GM19372 (cell line): Measurements from ENCODE around the gene DPPA5.
A peak's percentile ranks its signal among the peaks of the same experiment; 100 is the strongest.
"Not testable (repeated sequence)": the region's sequence is repeated elsewhere in the genome, so short reads cannot be mapped to it uniquely, and the experiment has no call there.

Experiments
- ATAC-seq: cut with Tn5 transposase; IDR thresholded peaks from one replicate; pipeline ENCODE4 v1.9.1; 2021; ENCODE audit warnings: mild to moderate bottlenecking, low read depth, moderate library complexity; ENCODE audit not compliant: unreplicated experiment

Gene DPPA5, protein sequence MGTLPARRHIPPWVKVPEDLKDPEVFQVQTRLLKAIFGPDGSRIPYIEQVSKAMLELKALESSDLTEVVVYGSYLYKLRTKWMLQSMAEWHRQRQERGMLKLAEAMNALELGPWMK

GRCh38 chr6:73353636-73354593 is at the start of gene DPPA5:
Gene DPPA5 (minus strand): TSS chr6:73354276. CDS start chr6:73354225, 51 bp downstream.
- ATAC-seq = no peak

DNA sequence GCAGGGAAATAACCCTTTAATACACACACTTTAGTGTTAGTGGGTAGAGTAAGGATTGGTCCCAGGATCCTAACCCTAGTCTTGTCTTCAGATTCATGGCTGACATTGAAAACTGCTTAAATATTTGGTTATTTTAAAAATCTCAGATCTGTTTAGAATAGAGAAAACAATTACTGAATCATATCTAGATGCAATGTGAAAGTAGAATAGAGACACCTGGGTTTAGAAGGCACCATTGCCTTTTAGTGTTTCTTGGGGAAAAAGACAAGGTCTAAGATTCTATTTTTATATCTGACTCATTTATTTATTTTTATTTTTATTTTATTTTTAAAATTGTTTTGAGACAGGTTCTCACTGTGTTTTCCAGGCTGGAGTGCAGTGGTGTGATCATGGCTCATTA is 46.6 kb upstream of the DPPA5 start:
- ATAC-seq = no peak

DNA sequence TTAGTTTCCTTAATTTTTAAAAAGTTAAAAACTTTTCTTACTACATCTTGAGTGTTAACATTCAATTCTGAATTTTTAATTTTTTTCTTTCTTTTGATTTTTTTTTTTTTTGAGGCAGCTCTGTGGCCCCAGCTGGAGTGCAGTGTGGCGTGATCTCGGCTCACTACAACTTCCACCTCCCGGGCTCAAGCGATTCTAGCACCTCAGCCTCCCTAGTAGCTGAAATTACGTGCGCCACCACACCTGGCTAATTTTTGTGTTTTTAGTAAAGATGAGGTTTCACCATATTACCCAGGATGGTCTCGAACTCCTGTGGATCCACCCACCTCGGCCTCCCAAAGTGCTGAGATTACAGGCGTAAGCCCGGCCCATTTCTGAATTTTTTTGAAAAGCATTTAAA is 41.8 kb upstream of the DPPA5 start:
- no peak for ATAC-seq

DNA sequence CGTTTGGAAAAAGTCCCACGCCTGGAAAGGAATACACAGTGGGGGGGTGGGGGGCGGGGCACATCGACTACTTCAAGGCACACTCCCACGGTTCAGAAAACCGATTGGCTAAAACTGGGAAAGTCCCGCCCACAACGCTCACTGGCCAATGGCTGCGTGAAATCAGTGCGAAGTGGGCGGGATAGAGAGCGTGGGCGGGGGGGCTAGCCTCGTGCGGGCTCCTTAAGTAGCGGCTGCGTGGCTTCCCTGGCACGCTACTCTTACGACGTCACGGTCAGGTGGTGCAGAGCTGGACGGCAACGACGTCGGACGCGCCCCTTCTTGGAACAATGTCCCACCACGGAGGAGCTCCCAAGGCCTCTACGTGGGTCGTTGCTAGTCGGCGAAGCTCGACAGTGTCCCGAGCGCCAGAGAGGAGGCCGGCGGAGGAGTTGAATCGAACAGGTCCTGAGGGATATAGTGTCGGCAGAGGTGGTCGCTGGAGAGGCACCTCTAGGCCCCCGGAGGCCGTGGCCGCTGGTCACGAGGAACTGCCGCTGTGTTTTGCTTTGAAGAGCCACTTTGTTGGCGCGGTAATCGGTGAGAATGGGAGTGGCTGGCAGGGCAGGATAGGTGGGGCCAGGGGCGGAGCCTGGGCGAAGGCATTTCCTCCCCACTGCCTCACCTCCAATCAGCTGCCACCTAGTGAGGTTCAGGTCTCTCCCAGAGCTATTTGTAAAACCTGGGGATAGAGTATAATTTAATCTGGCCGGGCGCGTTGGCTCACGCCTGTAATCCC is 40.7 kb upstream of the DPPA5 start, which contains the start of gene DDX43:
Gene DDX43, plus strand, starts transcription at position 252 of the 778 bp plus-strand sequence. Its CDS starts 78 bp downstream, at position 330.
- no peak for ATAC-seq

- ATAC-seq = no peak
These were observed 39.2 kb upstream of the DPPA5 start for GRCh38 chr6:73393278-73393677.

- ATAC-seq = not testable (repeated sequence)
These were observed 38.1 kb upstream of the DPPA5 start for GRCh38 chr6:73392188-73392587.

DNA sequence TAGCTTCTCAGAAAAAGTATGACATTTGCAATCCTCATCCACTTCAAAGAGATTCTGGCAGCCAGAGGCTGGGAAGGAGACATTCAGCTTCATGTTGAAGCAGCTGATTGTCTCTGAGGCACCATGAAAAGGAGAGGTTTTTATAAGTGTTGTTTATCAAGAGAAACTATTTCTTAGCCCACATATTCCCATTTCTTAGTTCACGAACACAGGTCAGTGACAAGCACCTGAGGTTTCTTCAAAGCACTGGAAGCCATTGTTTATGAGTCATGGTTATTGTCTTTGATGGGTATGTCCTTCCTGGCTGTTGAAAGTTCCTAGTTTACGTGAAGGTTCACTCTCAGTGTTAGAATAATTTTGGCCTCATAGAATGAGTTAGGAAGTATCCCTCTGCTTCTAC is 37.6 kb upstream of the DPPA5 start:
- ATAC-seq = no peak

DNA sequence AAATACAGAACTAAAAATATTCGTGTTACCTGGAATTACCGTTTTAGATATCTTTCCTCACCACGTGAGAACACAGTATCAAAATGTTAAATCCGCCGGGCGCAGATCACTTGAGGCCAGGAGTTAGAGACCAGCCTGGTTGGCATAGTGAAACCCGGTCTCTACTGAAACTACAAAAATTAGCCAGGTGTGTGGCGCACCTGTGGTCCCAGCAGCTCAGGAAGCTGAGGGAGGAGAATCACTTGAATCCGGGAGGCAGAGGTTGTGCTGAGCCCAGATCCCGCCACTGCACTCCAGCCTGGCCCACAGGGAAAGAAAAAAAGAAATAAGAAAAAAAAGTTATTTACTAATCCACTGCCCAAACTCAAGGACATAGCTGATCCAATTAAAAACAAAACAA is 35.8 kb upstream of the DPPA5 start:
- ATAC-seq = no peak

DNA sequence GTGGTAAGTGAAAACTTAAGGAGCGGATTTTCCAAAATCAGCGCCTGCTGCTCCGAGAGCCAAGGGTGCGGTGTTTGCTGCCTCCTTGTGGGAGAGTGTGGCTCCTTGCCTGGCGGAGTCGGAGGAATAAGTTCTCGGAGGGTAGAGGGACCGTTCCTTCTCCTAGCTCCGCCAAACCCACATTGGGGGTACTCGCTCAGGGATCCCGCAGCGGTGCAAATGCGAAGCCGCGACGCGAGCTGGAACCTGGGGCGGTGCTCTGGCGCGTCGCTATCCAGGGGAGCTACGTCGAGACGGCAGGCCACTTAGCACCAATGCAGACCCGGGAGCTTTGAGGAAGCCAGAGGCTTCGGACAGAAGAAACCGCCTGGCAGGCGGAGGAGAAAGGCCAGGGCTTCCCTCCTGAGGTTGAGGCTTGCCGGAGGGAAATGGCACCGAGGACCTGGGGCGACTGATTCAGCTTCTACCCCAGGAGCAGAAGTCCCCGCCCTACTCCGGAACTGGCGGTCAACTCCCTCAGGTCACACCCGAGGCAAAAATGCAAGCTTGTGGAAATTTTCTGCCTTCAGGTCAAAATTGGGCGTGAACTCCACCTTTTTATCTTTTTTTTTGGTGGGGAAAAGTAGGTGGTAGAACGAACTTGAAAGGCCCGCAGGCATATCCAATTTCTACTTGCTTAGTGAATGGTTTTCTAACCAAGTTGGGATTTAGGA is 34.9 kb upstream of the DPPA5 start:
- peak; percentile 70 for ATAC-seq

DNA sequence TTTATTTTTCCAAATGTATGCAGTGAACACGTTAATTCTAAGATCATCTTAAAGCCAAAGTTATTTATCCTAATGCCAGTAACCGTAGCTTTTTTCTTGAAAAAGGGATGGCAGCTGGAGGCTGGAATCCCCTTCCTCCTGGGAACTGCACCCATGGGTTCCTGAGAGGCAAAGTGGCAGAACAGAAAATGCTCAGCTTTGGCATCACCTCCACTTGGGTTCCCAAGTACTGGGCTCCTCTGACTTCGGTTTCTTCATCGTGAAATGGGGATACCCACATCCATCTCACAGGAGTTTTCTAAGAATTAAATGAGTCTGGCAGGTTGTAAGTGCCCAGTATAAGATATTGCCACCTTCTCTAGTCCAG is 34.3 kb upstream of the DPPA5 start:
- peak; percentile 15 for ATAC-seq

DNA sequence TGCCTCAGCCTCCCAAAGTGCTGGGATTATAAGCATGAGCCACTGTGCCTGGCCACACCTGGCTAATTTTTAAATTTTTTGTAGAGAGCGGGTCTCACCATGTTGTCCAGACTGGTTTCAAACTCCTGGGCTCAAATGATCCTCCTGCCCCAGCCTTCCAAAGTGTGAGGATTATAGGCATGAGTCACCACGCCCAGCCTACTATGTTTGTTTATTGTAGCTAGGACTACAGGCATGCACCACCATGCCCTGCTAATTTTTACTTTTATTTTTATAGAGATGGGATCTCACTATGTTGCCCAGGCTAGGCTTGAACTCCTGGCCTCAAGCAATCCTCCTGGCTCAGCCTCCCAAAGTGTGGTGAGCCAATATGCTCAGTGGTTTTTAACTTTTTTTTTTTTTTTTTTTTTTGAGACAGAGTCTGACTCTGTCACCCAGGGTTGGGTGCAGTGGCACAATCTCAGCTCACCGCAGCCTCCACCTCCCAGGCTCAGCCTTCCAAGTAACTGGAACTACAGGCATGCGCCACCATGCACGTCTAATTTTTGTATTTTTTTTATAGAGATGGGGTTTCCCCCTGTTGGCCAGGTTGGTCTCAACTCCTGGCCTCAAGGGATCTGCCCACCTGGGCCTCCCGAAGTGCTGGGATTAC is 28.5 kb upstream of the DPPA5 start:
- no peak for ATAC-seq

- not testable (repeated sequence) for ATAC-seq
These were observed 27.5 kb upstream of the DPPA5 start for GRCh38 chr6:73381531-73381930.

- no peak for ATAC-seq
These were observed 23.1 kb upstream of the DPPA5 start for GRCh38 chr6:73377225-73377624.

DNA sequence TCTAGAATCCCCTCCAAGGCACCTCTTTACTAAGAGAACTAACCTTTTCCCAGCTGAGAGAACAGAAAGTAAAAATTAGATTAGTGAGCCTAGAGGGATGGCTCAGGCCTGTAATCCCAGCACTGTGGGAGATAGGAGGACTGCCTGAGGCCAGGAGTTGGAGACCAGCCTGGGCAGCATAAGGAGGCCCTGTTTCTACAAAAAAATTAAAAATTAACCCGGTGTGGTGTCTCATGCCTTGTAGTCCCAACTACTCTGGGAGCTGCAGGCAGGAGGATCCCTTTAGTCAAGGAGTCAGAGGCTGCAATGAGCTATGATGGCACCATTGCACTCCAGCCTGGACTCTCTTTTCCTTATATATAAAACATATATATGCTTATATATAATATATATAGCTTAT is 21.1 kb upstream of the DPPA5 start:
- ATAC-seq = no peak

DNA sequence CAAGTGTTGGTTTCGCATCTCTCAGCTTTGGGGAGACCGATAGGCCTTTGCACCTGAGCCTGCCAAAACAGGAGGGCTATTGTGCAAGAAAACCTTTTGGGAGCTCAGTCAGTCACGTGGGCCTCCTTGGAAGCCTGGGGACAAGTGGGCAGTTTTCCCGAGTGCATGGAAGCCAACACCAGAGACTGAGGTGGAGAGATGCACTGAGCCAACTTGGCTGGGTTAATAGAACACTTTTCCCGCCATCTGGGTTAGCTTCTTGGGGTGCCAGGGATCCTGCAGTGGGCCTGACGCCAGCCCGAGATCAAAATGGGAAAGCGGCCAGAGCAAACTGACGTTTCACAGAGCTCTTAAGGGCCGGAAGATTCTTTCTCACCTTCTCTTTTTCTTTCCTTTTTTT is 18.4 kb upstream of the DPPA5 start:
- no peak for ATAC-seq

DNA sequence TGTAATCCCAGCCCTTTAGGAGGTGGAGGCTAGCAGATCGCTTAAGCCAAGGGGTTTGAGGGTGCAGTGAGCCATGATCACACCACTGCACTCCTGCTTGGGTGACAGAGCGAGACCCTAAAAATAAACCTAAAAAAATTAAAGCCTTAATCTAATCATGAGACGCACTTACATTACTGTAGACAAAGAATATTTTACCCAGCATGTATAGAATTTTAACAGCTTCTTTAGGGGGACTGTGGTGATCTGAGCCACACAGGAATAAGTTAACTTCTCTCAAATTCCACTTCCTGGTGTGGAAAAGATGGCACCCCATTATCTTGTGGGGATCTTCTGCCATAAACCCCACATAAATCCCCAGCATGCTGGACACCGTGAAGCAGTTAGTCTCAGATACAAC is 17.9 kb upstream of the DPPA5 start:
- ATAC-seq = no peak

DNA sequence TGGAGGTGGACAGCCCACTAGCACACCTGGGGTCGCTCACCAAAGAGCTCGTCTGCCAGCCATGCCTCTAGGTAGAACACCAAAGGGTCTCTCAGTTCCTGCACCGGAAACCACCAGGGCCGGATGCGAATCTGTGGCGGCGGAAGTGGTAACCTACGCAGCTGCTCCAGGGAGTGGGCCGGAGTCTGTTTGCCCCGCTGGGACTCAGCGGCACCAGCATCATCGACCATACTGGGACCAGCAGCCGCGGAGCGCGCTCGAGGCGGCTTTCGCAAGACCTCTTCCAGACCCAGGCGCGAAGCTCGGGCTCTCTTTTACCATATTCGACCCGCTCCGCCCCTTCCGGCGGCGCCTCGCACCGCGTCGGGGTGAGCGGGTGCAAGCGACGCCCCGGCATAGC is 15.5 kb upstream of the DPPA5 start, which contains the start of gene OOEP:
Gene OOEP, minus strand, starts transcription at position 335 of the 400 bp plus-strand sequence. Its CDS starts 105 bp downstream, at position 230.
- no peak for ATAC-seq

- ATAC-seq = no peak
These were observed 15.1 kb upstream of the DPPA5 start for GRCh38 chr6:73369157-73369556.

DNA sequence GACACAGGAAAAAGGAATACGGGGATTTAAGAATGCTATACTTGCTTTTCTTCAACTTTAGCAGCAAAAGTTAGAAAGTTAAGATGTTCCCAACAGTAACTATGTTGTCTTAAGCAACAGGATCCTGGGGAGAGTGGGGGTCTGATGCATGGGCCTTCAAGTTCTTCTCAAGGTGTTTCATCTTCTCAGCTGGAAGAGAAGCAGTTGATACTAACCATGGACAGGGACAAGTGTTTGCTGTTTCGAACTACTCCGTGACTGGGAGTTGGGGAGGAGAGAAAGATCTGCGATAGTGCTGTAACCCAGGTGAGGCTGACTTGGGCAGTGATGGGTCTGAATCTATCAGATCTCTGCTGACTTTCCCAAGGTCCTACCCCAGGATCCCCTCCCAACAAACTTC is 14.6 kb upstream of the DPPA5 start:
- no peak for ATAC-seq

GRCh38 chr6:73367761-73368355 is 13.8 kb upstream of the DPPA5 start:
- no peak for ATAC-seq
